Activated CD4-positive, alpha-beta T cell treated with anti-CD3 and anti-CD28 coated beads for 36 hours (primary cell): ENCODE measurements around the gene ZMYM4. TPM values are rescaled to one million over a fixed set of nuclear protein-coding genes. Genes with fewer than 3 reads are reported as not detected.
"Not testable (repeated sequence)": the region's sequence is repeated elsewhere in the genome, so short reads cannot be mapped to it uniquely, and the experiment has no call there.

Experiments used
- ATAC-seq: fragments of 200-7000 bp; cut with Tn5 transposase; one replicate; pipeline ENCODE4 v1.10.0; 2021; ENCODE audit warnings: mild to moderate bottlenecking, moderate library complexity
- CTCF ChIA-PET: fragments of 350-600 bp; sonication (Branson Sonifier 250); formaldehyde crosslinking; loops from one replicate; lab custom pipeline; 2021; ENCODE audit warnings: antibody characterized with exemption; lab: Charles Lee
- POLR2A ChIA-PET: fragments of 350-600 bp; sonication (Branson Sonifier 250); formaldehyde crosslinking; loops from one replicate; lab custom pipeline; 2021; ENCODE audit warnings: antibody characterized with exemption, inconsistent platforms; lab: Charles Lee
- DNase-seq: peaks from one replicate; pipeline ENCODE4 v3.0.0-alpha.2; 2020
- H3K27ac Mint-ChIP-seq: one replicate; pipeline ENCODE4 v1.8.0; 2021; ENCODE audit warnings: mixed read lengths
- H3K27me3 Mint-ChIP-seq: one replicate; pipeline ENCODE4 v1.8.0; 2021; ENCODE audit warnings: mixed read lengths
- H3K36me3 Mint-ChIP-seq: one replicate; pipeline ENCODE4 v1.8.0; 2021; ENCODE audit warnings: low read depth, mixed read lengths
- H3K4me1 Mint-ChIP-seq: one replicate; pipeline ENCODE4 v1.8.0; 2021; ENCODE audit warnings: mixed read lengths
- H3K4me3 Mint-ChIP-seq: one replicate; pipeline ENCODE4 v1.8.0; 2021; ENCODE audit warnings: mild to moderate bottlenecking, moderate library complexity, mixed read lengths
- H3K9me3 Mint-ChIP-seq: one replicate; pipeline ENCODE4 v1.8.0; 2021; ENCODE audit warnings: low read depth, mixed read lengths
- intact Hi-C, 2 experiments: fragments of 100-400 bp; cut with DNase I in 1 of 2; cut with micrococcal nuclease in 1 of 2; formaldehyde crosslinking; loops; one replicate each; pipeline versions ENCODE4 v1.14.2 to v1.15.1; 2022 to 2024; cut with DNase I, micrococcal nuclease
- total RNA-seq, 2 experiments: library from RNA; stranded (reverse); gene quantifications; one replicate each; pipeline ENCODE4 v1.2.3, GENCODE V29; 2021

ZMYM4 gene
- 10 to 100 TPM; 27.8 to 31.6 TPM for total RNA-seq

DNA sequence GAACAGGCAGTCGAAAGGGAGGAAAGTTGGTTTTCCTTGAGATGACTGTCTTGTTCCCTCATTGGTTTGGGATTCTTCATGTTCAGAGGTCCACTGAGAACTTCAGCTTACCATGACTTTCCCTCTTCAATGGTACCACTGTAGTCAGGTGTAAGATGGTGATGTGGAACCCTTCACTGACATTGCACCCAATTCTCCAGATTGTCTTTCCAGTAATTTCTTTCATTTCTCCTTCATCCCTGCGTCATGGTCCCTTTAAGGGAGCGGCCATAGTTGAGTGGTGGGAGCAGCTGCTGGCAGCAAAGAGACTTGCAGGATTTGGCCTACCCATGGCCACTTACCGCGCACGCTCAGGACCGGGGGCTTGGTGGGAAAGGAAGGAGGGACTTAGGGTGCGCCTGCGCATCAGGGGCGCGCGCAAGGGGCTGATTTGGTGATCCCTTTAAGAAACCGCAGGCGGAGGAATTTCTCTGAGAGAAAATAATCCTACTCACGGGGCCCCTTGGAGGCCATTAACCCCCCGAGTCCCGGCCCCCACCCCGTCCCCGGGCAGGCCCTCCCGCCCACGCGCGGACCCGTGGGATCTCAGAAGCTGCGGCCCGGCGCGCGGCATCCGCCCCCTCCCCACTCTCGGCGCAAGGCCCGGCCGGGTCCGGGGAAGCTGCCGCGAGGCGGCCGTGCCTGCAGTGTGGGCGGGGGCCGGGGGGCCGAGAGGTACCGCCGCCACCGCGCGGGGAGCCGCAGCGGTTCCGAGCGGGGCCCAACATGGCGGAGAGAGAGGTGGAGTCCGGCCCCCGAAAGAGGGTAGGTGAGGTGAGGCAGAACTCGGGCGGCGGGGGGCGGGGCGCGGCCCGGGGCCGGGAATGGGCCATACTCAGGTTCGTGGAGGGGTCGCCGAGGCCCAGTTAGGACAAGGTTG, at the start of gene ZMYM4:
ZMYM4 (plus strand) TSS at position 428 of the 919 bp plus-strand sequence; CDS start at position 766, 338 bp downstream.
- Mint-ChIP-seq H3K4me1 (peaks cover 30% of the 10 kb centered on the region), H3K27ac (peak within 1 kb of the TSS; percentile 83), H3K4me3 (peak within 1 kb of the TSS; percentile 76), H3K27me3 (no peaks in the 10 kb centered on the region), H3K36me3 (peaks cover 12% of the 10 kb centered on the region), H3K9me3 (peaks cover 2% of the 10 kb centered on the region)
- CTCF ChIA-PET = interaction anchor here (0.5 to 0.7 kb wide), 3 partner anchors 8 to 190 kb away, joined by 3 read pairs; no protein-coding TSS in a partner anchor
- ATAC-seq (peak; percentile 98), DNase-seq (peak; percentile 94)
- intact Hi-C loops = loop anchor here (1.0 to 5.0 kb wide), 11 partner anchors 66 to 615 kb away; partner anchors contain the start of genes SFPQ (in 2 of the 2), ZMYM6 (in 2 of the 2), AGO1 (in 1 of the 2) and KIAA0319L (in 1 of the 2)
- POLR2A ChIA-PET = interaction anchor here (1.4 kb wide), 1 partner anchor 238 kb away, joined by 5 read pairs; no protein-coding TSS in a partner anchor

DNA sequence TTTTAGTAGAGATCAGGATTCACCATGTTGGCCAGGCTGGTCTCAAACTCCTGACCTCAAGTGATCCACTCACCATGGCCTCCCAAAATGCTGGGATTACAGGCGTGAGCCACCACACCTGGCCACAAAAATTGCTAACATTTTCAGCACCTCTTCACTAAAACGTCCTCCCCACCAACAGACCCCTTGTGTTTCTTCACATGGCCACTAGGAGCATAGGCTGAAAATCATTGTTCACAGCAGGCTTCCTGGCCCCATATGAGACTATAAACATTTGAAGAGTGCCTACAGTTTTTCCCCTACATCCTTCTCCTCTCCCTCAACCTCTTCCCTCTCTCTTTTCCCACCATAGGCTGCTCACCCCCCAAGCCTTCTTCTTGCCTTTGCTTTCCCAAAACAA, 47.5 kb upstream of the ZMYM4 start:
- ATAC-seq (peak; percentile 61), DNase-seq (peak; percentile 22)
- no peak overlapping the region for H3K27ac Mint-ChIP-seq
- POLR2A ChIA-PET = no interaction called here
- CTCF ChIA-PET = interaction anchor here (0.7 to 2.3 kb wide), 3 partner anchors 14 to 348 kb away, joined by 3 to 8 read pairs (median 3); no protein-coding TSS in a partner anchor
- no peaks in the 10 kb centered on the region for H3K27me3 Mint-ChIP-seq
- H3K4me3 Mint-ChIP-seq = no peak overlapping the region
- intact Hi-C loops = no loop called here
- no peaks in the 10 kb centered on the region for H3K9me3 Mint-ChIP-seq
- H3K4me1 Mint-ChIP-seq = no peaks in the 10 kb centered on the region
- H3K36me3 Mint-ChIP-seq = no peaks in the 10 kb centered on the region

DNA sequence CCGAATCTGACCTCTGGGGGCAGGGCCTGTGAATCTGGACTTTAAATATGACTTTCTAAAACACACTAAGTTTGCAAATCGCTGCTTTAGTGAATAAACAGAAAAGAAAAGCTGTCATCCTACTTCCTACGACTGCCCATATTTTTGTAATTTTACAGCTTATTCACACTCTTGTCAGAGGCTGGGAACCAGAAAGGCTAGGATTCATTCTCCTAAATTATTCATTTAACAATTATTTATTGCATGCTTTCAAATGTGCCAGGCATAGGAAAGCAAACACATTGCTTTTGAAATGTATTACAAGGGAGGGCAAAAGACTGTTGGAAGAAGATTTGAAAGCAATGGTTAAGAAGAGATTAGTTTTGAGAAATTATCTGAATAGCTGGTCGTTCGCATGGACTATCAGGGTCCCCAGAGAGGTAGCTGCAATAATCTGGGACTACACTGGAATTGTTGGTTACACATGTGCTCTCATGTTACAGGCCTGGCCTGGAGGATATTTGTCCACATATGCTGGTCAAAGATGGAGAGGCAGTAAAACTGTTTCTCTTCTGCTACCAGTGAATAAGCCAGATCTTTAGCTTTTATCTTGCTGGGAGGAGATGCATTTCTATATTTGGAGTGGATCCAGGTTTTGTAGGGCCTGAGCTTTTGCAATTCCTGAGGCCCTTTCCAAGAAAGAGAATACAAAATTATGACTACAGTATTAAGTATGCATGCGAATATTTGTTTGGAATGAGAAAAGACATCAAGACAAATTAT, 46.0 kb upstream of the ZMYM4 start:
- H3K9me3 Mint-ChIP-seq = no peaks in the 10 kb centered on the region
- no peaks in the 10 kb centered on the region for H3K4me1 Mint-ChIP-seq
- no peaks in the 10 kb centered on the region for H3K36me3 Mint-ChIP-seq
- ATAC-seq (no peak), DNase-seq (no peak)
- peaks cover 2% of the 10 kb centered on the region for H3K27me3 Mint-ChIP-seq
- H3K4me3 Mint-ChIP-seq = no peak overlapping the region
- no peak overlapping the region for H3K27ac Mint-ChIP-seq
- ChIA-PET POLR2A (no interaction called here), CTCF (interaction anchor here (0.6 to 2.3 kb wide), 8 partner anchors 15 to 346 kb away, joined by 3 to 8 read pairs (median 3); no protein-coding TSS in a partner anchor)
- intact Hi-C loops = no loop called here

DNA sequence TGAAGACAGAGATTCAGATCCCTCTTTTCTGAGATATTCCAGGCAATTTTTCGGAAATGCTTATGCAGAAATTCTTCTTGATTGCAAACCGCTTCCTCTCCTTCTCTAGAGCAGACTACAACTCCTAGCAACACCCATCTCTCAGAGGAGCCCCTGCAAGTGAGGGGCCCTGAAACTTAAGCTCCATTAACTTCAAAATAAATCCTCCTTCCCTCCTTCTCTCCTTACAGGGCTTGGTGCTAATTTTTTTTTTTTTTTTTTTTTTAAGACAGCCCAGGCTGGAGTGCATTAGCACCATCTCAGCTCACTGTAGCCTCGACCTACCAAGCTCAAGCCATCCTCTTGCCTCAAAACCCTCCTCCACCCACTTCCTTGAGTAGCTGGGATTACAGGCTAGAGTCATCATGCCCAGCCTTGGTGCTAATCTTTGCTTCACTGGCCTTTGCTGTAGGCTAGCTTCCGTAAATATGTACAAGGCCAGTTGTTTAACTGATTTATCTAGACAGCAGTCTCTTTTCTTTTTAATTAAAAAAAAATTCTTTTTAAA, 45.4 kb upstream of the ZMYM4 start:
- no peaks in the 10 kb centered on the region for H3K9me3 Mint-ChIP-seq
- no peak overlapping the region for H3K4me3 Mint-ChIP-seq
- no peaks in the 10 kb centered on the region for H3K4me1 Mint-ChIP-seq
- ATAC-seq (no peak), DNase-seq (no peak)
- H3K36me3 Mint-ChIP-seq = no peaks in the 10 kb centered on the region
- peaks cover 2% of the 10 kb centered on the region for H3K27me3 Mint-ChIP-seq
- no peak overlapping the region for H3K27ac Mint-ChIP-seq
- intact Hi-C loops = no loop called here
- CTCF ChIA-PET = interaction anchor here (0.6 to 2.3 kb wide), 5 partner anchors 16 to 288 kb away, joined by 3 to 8 read pairs (median 4); no protein-coding TSS in a partner anchor
- POLR2A ChIA-PET = no interaction called here

DNA sequence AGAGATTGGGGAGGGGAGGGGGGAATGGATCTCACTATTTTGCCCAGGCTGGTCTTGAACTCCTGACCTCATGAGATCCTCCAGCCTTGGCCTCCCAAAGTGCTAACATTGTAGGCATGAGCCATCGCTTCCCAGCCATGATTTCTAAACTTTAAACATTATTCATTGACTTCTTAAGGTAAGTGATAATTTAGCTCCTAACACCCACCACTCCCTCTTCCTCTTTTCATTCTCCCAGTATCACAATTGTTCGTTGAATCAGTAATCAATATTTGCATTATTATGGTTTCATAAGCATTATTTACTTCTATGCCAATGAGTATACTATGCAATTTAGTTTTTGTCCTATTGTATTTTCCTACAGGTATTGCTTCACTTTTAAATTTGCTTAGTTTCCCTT, 42.0 kb upstream of the ZMYM4 start:
- Mint-ChIP-seq H3K4me3 (no peak overlapping the region), H3K4me1 (peaks cover 13% of the 10 kb centered on the region), H3K27me3 (peaks cover 2% of the 10 kb centered on the region), H3K36me3 (no peaks in the 10 kb centered on the region), H3K27ac (no peak overlapping the region), H3K9me3 (no peaks in the 10 kb centered on the region)
- DNase-seq = no peak
- ChIA-PET POLR2A (no interaction called here), CTCF (interaction anchor here (0.7 kb wide), 1 partner anchor 13 kb away, joined by 3 read pairs; no protein-coding TSS in a partner anchor)
- intact Hi-C loops = no loop called here
- no peak for ATAC-seq

DNA sequence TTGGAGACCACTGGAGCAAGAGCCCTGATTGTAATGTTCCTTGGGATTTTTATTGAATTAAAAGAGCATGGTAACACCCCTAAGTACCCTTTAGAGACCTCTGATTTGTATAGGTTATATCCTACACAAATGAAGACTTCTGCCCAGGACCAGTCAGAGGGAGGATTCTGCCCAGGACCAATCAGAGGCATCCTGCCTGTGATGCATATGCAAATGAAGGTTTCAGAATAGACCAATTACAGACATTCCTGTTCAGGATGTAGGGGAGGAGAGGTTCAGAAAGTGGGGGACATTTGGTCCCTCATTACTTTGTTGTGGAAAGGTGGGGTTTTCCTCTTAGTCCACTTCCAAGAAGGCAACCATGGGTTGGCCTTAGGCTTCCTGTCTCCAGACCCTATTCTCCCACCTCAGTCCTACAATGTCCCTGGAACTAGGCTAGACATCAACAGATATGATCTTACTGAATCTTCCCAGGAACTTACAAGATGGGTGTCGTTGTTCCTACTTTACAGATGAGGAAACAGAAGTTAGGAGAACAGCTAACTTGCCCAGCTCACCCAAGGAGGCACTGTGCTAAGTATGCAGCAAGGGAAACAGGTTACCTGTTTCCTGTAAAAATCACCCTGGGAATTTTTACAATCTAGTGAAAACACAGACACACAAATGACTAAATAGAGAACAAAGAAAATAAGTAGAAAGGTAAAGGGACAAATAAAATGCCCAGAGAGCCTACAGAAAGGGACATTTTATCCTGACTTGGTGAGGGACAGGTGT, 38.7 kb upstream of the ZMYM4 start:
- DNase-seq (no peak), ATAC-seq (peak; percentile 71)
- Mint-ChIP-seq H3K4me3 (no peak overlapping the region), H3K27ac (no peak overlapping the region), H3K9me3 (no peaks in the 10 kb centered on the region), H3K27me3 (peaks cover 2% of the 10 kb centered on the region), H3K4me1 (peaks cover 13% of the 10 kb centered on the region), H3K36me3 (no peaks in the 10 kb centered on the region)
- ChIA-PET POLR2A (no interaction called here), CTCF (no interaction called here)
- intact Hi-C loops = no loop called here

DNA sequence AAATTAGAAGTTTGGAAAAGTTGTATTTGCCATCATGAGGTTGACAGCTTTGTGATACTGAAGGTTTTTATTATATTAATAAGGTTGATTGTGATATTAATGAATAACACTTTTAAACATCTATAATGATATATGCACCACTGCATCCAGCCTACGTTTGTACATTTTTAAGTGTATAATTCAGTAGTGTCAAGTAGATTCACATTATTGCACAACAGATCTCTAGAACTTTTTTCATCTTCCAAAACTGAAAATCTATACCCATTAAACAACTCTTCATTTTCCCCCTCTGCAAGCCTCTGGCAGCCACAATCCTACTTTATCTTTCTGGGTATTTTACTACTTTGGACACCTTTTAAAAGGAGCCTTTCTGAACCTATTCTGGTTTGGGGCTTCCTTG, 37.2 kb upstream of the ZMYM4 start:
- H3K9me3 Mint-ChIP-seq = no peaks in the 10 kb centered on the region
- ChIA-PET POLR2A (interaction anchor here (0.6 kb wide), 1 partner anchor 55 kb away, joined by 5 read pairs; no protein-coding TSS in a partner anchor), CTCF (interaction anchor here (0.6 to 1.2 kb wide), 2 partner anchors 17 to 493 kb away, joined by 3 read pairs; no protein-coding TSS in a partner anchor)
- H3K4me1 Mint-ChIP-seq = peaks cover 13% of the 10 kb centered on the region
- H3K4me3 Mint-ChIP-seq = no peak overlapping the region
- H3K27ac Mint-ChIP-seq = no peak overlapping the region
- peaks cover 2% of the 10 kb centered on the region for H3K27me3 Mint-ChIP-seq
- DNase-seq (no peak), ATAC-seq (no peak)
- intact Hi-C loops = no loop called here
- H3K36me3 Mint-ChIP-seq = no peaks in the 10 kb centered on the region

DNA sequence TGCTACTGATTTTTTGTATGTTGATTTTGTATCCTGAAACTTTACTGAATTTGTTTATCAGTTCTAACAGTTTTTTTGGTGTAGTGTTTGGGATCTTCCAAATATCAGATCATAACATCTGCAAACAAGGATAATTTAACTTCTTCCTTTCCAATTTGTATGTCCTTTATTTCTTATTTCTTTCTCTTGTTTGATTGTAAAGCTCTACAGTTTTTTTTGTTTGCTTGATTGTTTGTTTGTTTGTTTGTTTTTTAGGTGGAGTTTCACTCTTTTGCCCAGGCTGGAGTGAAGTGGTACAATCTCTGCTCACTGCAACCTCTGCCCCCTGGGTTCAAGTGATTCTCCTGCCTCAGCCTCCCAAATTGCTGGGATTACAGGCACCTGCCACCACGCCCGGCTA, 31.7 kb upstream of the ZMYM4 start:
- ATAC-seq, H3K9me3 Mint-ChIP-seq, intact Hi-C loops, H3K27me3 Mint-ChIP-seq, DNase-seq, CTCF ChIA-PET, H3K36me3 Mint-ChIP-seq, H3K4me1 Mint-ChIP-seq, H3K27ac Mint-ChIP-seq, H3K4me3 Mint-ChIP-seq, POLR2A ChIA-PET: not testable (repeated sequence)

DNA sequence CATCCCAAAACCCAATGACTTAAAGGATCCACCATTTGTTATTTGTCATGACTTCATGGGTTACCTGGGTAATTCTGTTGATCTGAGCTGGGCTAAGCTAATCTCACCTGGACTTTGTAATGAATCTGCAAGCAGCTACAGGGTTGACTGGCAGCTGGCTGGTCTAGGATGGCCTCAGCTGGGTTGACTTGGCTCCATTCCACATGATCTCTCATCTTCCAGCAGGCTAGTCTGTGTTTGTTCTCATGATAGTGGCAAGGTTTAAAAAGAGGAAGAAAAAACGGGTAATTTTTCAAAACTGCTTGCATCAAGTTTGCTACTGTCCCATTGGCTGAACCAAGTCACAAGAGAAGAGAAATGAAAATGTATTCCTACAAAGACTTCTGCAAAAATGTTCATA, 24.8 kb upstream of the ZMYM4 start:
- Mint-ChIP-seq H3K4me1 (no peaks in the 10 kb centered on the region), H3K27ac (no peak overlapping the region), H3K27me3 (no peaks in the 10 kb centered on the region), H3K36me3 (no peaks in the 10 kb centered on the region), H3K9me3 (no peaks in the 10 kb centered on the region), H3K4me3 (no peak overlapping the region)
- intact Hi-C loops = no loop called here
- CTCF ChIA-PET = no interaction called here
- DNase-seq = no peak
- POLR2A ChIA-PET = no interaction called here
- no peak for ATAC-seq

DNA sequence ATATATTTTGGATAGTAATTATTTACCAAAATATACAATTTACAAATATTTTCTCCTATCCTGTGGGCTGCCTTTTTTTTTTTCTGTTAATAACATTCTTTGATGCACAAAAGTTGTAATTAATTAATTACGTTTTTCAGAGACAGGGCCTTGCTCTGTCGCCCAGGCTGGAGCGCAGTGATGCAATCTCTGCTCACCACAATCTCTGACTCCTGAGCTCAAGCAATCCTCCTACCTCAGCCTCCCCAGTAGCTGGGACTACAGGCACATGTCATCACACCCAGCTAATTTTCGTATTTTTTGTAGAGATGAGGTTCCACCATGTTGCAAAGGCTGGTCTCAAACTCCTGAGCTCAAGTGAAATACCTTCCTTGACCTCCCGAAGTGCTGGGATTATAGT, 21.3 kb upstream of the ZMYM4 start:
- no peak for DNase-seq
- Mint-ChIP-seq H3K27ac (no peak overlapping the region), H3K27me3 (no peaks in the 10 kb centered on the region), H3K36me3 (no peaks in the 10 kb centered on the region), H3K9me3 (no peaks in the 10 kb centered on the region), H3K4me1 (no peaks in the 10 kb centered on the region), H3K4me3 (no peak overlapping the region)
- ATAC-seq = no peak
- intact Hi-C loops = no loop called here
- CTCF ChIA-PET = interaction anchor here (1.3 to 1.5 kb wide), 3 partner anchors 11 to 45 kb away, joined by 3 to 5 read pairs (median 3); no protein-coding TSS in a partner anchor
- POLR2A ChIA-PET = no interaction called here
